NOMO-1 (cell line): ENCODE measurements around the gene LRRK2.
"Not testable (repeated sequence)": the region's sequence is repeated elsewhere in the genome, so short reads cannot be mapped to it uniquely, and the experiment has no call there.

Experiments used
- DNase-seq, 2 experiments: peaks; one replicate each; lab custom pipeline; 2025; ENCODE audit not compliant: unreplicated experiment in 2 of 2; lab: John Stamatoyannopoulos, UW

The LRRK2 gene

GRCh38 chr12:40312982-40313576, 88.3 kb downstream of the LRRK2 start:
- peak in 1 of 2 experiments; percentile 53 for DNase-seq

DNA sequence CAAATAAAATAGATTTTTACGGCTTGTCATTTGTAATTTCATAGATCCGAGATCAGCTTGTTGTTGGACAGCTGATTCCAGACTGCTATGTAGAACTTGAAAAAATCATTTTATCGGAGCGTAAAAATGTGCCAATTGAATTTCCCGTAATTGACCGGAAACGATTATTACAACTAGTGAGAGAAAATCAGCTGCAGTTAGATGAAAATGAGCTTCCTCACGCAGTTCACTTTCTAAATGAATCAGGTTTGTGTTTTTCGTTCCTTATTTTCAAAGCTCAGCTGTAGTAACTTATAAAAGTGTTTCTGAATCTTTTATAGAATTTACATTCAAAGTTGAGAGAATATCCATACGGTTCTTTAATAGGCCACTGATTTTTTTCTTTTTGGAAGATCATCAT, 89.1 kb downstream of the LRRK2 start:
- peak; percentile 15 to 83 for DNase-seq

GRCh38 chr12:40314927-40315326, 90.1 kb downstream of the LRRK2 start:
- DNase-seq, result peak; percentile 36 to 71

DNA sequence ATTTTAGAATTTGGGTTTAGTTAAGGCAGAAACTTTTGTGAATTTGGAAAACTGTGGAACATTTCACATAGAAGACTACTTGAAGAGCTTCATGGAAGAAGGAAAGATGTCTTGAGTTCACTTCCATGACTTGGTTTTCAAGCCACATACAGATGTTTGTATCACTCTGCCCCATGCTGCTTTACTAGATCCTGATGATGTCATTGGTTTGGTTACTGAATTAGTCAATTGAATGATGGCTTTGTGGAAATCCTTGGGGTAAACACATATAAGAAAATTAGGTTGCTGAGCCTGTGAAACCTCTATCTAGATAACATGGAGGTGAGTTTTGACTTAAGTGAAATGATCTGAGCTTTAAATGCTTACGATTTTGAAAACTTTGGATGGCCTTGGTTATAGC, 90.6 kb downstream of the LRRK2 start:
- no peak for DNase-seq

- no peak for DNase-seq
Measured at GRCh38 chr12:40324261-40324660, 99.5 kb downstream of the LRRK2 start.

- peak; percentile 5 to 66 for DNase-seq
Measured at GRCh38 chr12:40325349-40325960, 100.7 kb downstream of the LRRK2 start.

- DNase-seq, result no peak
Measured at GRCh38 chr12:40327535-40327934, 102.7 kb downstream of the LRRK2 start.

DNA sequence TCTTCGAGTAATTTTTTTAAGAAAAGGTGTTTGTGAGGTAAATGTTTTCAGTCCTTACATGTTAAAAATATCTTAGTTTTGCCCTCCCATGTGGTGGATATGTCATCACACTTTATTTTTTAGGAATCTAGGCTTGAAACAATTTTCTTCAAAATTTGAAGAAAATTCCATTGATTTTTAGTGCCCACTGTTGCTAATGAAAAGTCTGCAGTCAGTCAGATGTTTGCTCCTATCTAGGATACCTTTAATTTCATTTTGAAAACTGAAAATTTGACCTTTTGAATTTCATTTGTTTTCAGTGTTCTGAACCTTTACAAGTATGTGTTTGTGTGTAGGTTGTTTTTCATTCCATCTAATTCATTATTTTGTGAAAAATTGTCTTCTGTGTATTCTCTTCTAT, 105.4 kb downstream of the LRRK2 start:
- DNase-seq, result no peak

GRCh38 chr12:40331886-40332285, 107.1 kb downstream of the LRRK2 start:
- no peak for DNase-seq

DNA sequence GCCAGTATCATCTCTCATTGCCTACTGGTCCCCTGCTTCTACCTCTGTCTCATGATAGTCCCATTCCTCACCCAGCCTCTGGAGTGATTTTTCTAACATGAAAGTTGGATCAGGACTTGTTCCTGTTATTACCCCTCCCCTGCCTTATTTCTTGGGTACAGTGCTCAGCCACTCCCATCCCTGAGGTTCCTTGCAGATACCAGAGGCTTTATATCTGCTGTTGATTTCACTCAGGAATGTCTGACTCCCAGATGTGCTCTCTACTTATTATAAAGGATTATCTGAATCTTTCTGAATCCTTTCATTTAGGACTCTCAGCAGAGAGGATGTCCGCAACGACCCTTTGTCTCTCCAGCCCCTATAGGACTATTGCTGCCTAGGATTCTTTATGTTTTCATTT, 111.2 kb downstream of the LRRK2 start:
- no peak for DNase-seq

DNA sequence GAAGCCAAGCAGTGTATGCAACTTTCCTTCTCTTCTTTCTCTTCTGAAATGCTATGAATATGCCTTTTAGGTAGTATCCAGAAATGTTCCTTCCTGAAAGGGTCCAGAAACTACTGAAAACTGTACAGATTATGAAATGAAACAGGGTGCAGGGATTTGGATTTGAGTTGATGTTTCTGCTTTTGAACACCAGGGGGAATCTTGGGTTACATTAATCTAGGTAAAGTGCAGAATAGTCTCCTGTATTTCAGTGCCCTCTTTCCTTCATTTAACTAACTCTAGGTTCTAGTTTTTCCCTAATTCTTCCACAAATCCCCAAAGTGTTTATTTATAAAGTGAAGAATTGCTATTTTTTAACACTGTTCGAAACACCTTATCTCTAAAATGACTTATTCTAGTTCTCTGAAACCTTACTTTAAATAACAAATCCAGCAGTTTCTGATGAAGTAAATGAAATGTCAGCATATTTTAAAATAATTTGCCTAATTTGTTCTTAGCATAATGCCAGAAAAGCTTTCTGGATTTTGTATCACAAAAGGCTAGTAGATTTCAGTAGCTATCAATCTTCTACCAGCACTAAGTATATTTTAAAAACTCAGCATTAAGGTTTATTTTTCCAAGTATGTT, 111.9 kb downstream of the LRRK2 start:
- peak in 1 of 2 experiments; percentile 24 for DNase-seq

DNA sequence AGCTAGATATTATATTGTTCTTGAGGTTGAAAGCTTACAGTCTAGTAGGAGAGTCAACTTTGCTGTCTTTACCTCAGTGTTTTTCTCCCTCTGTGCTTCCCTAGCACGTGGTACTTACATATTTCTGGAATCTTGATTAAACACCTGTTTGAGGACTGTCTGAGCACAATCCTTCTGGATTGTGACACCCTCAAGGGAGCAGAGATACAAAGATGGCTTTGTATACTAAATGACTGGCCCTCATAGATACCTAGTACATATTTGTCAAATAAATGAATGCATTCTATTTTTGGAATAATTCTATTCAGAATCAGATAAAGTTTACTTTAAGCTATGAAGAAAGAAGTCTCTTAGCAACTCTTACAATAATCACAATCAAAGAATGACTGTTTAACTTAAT, 113.3 kb downstream of the LRRK2 start:
- DNase-seq, result no peak

- DNase-seq, result no peak
Measured at GRCh38 chr12:40338621-40339020, 113.8 kb downstream of the LRRK2 start.

DNA sequence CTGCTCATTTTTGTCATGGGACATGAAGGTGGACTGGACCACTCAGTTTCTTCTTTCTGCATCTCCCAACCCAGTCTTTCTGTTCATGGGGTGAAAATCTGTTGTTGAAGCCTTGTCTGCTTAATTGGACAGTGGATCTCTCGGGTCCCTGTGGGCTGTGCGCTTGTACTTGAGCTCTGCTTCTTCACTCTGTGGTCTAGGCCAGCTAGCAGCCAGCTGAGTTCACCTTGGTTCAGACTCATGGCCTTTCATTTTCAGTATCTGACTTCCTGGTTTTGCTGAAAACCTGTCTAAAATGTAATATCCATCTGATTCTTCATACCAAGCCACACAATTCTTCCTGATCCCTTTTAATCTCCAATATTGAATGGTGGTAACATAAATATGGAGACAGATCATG, 117.2 kb downstream of the LRRK2 start:
- DNase-seq, result no peak

- no peak for DNase-seq
Measured at GRCh38 chr12:40343124-40343523, 118.3 kb downstream of the LRRK2 start.

DNA sequence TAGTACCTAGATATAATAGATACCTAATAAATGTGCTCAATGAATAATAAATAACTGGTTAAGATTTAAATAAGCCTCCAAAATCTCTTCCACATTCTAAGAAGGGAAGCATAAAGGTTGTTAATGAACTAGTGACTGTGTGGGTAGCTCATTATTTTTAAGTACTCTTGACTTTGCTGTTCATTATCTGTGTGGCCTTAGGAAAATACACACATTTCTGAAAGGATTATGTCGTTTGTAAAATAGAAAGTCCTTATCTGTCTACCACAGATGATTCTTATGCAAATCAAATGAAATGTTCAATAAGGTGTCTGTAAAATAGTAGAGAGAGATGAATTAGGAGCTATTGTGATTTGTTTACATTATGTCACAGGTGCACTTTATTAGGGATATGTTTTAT, 119.5 kb downstream of the LRRK2 start:
- no peak for DNase-seq

GRCh38 chr12:40351976-40352375, 127.2 kb downstream of the LRRK2 start:
- no peak for DNase-seq

DNA sequence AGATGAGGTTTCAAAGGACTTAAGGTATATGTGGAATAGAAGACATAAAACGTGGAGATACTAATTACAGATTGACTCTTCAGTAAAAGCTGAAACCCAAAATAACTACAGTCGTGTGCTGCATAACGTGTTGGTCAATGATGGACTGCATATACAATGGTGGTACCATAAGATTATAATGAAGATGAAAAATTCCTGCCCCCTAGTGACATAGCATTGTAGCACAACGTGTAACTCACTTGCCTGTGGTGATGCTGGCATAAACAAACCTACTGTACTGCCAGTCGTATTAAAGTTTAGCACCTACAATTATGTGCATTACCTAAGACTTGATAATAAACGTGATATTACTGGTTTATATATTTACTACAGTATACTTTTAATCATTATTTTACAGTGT, 150.3 kb downstream of the LRRK2 start:
- DNase-seq, result peak in 1 of 2 experiments; percentile 3

DNA sequence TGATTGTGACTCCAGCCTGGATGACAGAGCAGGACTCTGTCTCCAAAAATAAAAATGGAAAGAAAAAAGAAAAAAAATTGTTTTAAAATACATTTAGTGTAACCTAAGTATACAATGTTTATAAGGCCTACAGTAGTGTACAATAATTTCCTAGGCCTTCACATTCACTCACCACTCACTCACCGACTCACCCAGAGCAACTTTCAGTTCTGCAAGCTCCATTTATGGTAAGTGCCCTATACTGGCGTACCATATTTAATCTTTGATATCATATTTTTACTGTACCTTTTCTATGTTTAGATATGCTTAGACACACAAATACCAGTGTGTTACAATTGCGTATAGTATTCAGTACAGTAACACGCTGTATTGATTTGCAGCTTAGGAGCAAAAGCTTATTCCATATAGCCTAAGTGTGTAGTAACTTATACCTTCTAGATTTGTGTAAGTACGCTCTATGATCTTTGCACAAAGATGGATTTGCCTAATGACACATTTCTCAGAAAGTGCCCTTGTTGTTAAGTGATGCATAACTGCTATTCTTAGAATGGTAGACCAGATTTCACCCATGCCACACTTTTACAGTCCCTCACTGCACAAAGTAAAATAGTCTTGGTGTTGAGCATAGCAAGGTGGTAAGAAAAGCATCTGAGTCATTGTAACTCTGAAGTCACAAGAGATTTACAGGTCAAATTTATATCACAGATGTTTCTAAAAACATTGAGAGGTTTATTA, 151.9 kb downstream of the LRRK2 start:
- no peak for DNase-seq

GRCh38 chr12:40378691-40379090, 153.9 kb downstream of the LRRK2 start:
- DNase-seq, result no peak

GRCh38 chr12:40382217-40382616, 157.4 kb downstream of the LRRK2 start:
- no peak for DNase-seq

- DNase-seq, result not testable (repeated sequence)
Measured at GRCh38 chr12:40387279-40387678, 162.5 kb downstream of the LRRK2 start.
